AG04450 (cell line): ENCODE data around the gene EXOC4. TPM values are rescaled to one million over a fixed set of nuclear protein-coding genes. Genes with fewer than 3 reads are reported as not detected.
A peak's percentile ranks its signal among the peaks of the same experiment; 100 is the strongest.

Source experiments
- CTCF ChIA-PET: fragments of 300-600, 350-600 bp; formaldehyde crosslinking; extraction: SDS; loops from one replicate; lab custom pipeline; 2022; ENCODE audit warnings: antibody characterized with exemption, inconsistent platforms; lab: Charles Lee
- POLR2A ChIA-PET: fragments of 350-600 bp; formaldehyde crosslinking; extraction: SDS; loops from one replicate; lab custom pipeline; 2021; ENCODE audit warnings: antibody characterized with exemption, inconsistent platforms; lab: Yijun Ruan, JAX
- DNase-seq: peaks from one replicate; pipeline ENCODE4 v3.0.0-alpha.2; 2011; ENCODE audit warnings: low read depth, low spot score
- H3K27ac ChIP-seq: one replicate; pipeline ENCODE4 v1.5.1; 2012; ENCODE audit warnings: low read depth, low read length, control low read depth
- H3K27me3 ChIP-seq: one replicate; pipeline ENCODE4 v1.6.0; 2012; ENCODE audit warnings: low read length; ENCODE audit not compliant: control insufficient read depth, insufficient read depth
- H3K4me3 ChIP-seq: 2 replicates; pipeline ENCODE4 v1.5.1; 2011; ENCODE audit warnings: mild to moderate bottlenecking, low read depth, low read length, control low read depth
- H3K9me3 ChIP-seq: 2 replicates; pipeline ENCODE4 v1.5.1; 2012; ENCODE audit warnings: low read length; ENCODE audit not compliant: control insufficient read depth, insufficient read depth
- polyA plus RNA-seq: library from polyadenylated mRNA; depleted of rRNA; stranded (reverse); fragments of >200 nt; gene quantifications from 2 replicates; pipeline ENCODE4 v1.2.3, GENCODE V29; 2011
- TF ChIP-seq, protein P1 (sequence below): IDR thresholded peaks from 2 replicates; pipeline ENCODE4 v1.5.1; 2011; ENCODE audit warnings: low read depth, low read length, control low read depth, inconsistent platforms

The EXOC4 gene
- polyA plus RNA-seq, 1 experiment, result 73.5 TPM

DNA sequence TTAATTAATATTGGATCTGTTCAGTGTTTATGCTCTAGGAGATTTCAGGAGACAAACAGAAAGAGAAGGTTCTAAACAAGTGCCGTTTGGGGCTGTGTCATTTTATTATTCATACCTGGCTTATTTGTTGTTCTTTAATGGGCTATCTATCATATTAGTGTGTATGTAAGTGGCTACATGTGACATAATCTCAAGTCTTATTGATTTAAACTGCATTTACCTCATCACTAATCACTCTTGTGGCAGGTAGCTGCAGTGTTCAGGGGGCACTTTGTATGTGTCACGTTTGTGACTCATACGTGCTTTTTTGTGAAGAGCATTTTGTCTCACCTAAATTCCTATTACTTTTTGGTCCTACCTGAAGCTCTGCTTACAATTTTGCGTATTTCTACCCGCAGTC is 95.4 kb downstream of the EXOC4 start:
- TF ChIP-seq, protein P1, sequence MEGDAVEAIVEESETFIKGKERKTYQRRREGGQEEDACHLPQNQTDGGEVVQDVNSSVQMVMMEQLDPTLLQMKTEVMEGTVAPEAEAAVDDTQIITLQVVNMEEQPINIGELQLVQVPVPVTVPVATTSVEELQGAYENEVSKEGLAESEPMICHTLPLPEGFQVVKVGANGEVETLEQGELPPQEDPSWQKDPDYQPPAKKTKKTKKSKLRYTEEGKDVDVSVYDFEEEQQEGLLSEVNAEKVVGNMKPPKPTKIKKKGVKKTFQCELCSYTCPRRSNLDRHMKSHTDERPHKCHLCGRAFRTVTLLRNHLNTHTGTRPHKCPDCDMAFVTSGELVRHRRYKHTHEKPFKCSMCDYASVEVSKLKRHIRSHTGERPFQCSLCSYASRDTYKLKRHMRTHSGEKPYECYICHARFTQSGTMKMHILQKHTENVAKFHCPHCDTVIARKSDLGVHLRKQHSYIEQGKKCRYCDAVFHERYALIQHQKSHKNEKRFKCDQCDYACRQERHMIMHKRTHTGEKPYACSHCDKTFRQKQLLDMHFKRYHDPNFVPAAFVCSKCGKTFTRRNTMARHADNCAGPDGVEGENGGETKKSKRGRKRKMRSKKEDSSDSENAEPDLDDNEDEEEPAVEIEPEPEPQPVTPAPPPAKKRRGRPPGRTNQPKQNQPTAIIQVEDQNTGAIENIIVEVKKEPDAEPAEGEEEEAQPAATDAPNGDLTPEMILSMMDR, result no peak
- no peak for DNase-seq
- Histone ChIP-seq H3K9me3 (no peaks in the 10 kb centered on the region), H3K27me3 (no peaks in the 10 kb centered on the region), H3K27ac (no peak overlapping the region), H3K4me3 (no peak overlapping the region)
- ChIA-PET POLR2A (no interaction called here), CTCF (interaction anchor here (0.9 kb wide), 1 partner anchor 86 kb away, joined by 3 read pairs; no protein-coding TSS in a partner anchor)

DNA sequence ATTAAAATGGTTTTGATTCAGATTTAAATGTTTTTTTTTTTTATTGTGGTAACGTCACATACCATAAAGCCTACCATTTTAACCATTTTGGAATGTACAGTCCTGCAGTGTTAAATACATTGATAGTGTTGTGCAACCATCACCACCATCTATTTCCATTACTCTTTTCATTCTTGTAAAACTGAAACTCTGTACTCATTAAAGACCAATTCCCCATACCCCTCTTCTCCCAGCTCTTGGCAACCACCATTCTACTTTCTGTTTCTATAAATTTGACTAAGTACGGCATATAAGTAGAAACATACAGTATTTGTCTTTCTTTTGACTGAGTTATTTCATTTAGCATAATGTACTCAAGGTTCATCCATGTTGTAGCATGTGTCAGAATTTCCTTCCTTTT is 96.2 kb downstream of the EXOC4 start:
- TF ChIP-seq, protein P1, result no peak
- POLR2A ChIA-PET, result no interaction called here

DNA sequence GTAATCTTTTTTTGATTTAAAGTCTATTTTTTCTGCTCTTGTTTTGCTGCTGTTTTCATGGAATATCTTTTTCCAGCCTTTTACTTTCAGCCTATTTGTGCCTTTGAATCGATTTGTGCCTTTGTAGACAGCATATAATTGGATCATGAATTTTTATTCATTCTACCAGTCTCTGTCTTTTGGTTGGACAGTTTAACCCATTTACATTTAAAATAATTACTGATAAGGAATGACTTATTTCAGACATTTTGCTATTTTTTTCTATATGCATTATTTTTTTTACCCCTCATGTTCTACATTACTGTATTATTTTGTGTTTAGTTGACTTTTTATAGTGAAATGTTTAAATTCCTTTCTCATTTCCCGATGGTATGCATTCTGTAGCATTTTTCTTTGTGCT is 99.6 kb downstream of the EXOC4 start:
- DNase-seq, result no peak
- no peak overlapping the region for H3K27ac ChIP-seq
- TF ChIP-seq, protein P1, result no peak
- no peak overlapping the region for H3K4me3 ChIP-seq
- H3K27me3 ChIP-seq, result no peaks in the 10 kb centered on the region
- no peaks in the 10 kb centered on the region for H3K9me3 ChIP-seq
- ChIA-PET CTCF (interaction anchor here (1.0 kb wide), 1 partner anchor 8 kb away, joined by 4 read pairs; no protein-coding TSS in a partner anchor), POLR2A (no interaction called here)

More for the DNA sequence above, 96.2 kb downstream of the EXOC4 start:
- CTCF ChIA-PET, result interaction anchor here (0.9 kb wide), 1 partner anchor 85 kb away, joined by 3 read pairs; no protein-coding TSS in a partner anchor
- DNase-seq, result no peak
- no peaks in the 10 kb centered on the region for H3K9me3 ChIP-seq
- no peak overlapping the region for H3K4me3 ChIP-seq
- no peak overlapping the region for H3K27ac ChIP-seq
- no peaks in the 10 kb centered on the region for H3K27me3 ChIP-seq

GRCh38 chr7:133353775-133354174 is 100.9 kb downstream of the EXOC4 start:
- Histone ChIP-seq H3K9me3 (no peaks in the 10 kb centered on the region), H3K27ac (no peak overlapping the region), H3K27me3 (no peaks in the 10 kb centered on the region), H3K4me3 (no peak overlapping the region)
- ChIA-PET POLR2A (no interaction called here), CTCF (interaction anchor here (1.2 kb wide), 1 partner anchor 82 kb away, joined by 3 read pairs; no protein-coding TSS in a partner anchor)
- no peak for DNase-seq
- TF ChIP-seq, protein P1, result no peak

GRCh38 chr7:133354546-133355324 is 101.9 kb downstream of the EXOC4 start:
- CTCF ChIA-PET, result interaction anchor here (0.6 to 1.3 kb wide), 2 partner anchors 128 to 385 kb away, joined by 3 read pairs; no protein-coding TSS in a partner anchor

More at GRCh38 chr7:133354546-133355324, 101.9 kb downstream of the EXOC4 start:
- POLR2A ChIA-PET, result no interaction called here
- Histone ChIP-seq H3K4me3 (no peak overlapping the region; the same call in 1 of the 2 replicates), H3K9me3 (no peaks in the 10 kb centered on the region), H3K27ac (peak overlapping the region; percentile 63), H3K27me3 (no peaks in the 10 kb centered on the region)
- peak; percentile 29 for DNase-seq
- TF ChIP-seq, protein P1, result no peak
